ENCODE data around the gene MAPK4.

GRCh38 chr18:50621366-50621765 lies 61.5 kb downstream of the MAPK4 start:
- TF ChIP-seq CTCF (IDR thresholded peaks at IDR 0.05; ENCODE audit: low read length) (no peak), EZH2 (IDR thresholded peaks at IDR 0.05; ENCODE audit: borderline replicate concordance, low read length) (no peak)
